ENCODE measurements around the gene PSMD6. TPM values are rescaled to one million over a fixed set of nuclear protein-coding genes. Genes with fewer than 3 reads are reported as not detected.

The PSMD6 gene
- total RNA-seq, 4 donors from 2014 or later: 47.4 to 64.5 (median 58.9) TPM

GRCh38 chr3:63986146-63986545 is 37.1 kb downstream of the PSMD6 start:
- Histone ChIP-seq H3K4me1 (no peaks in the 10 kb centered on the region), H3K27ac (no peak overlapping the region), H3K36me3 (peaks cover 0 to 95% (median 18%) of the 10 kb centered on the region in 3 donors), H3K9me3 (no peaks in the 10 kb centered on the region), H3K27me3 (no peaks in the 10 kb centered on the region), H3K4me3 (no peak overlapping the region)
- no peak for DNase-seq (ENCODE audit: low spot score in 2 of 2)
- TF ChIP-seq POLR2A (IDR thresholded peaks at IDR 0.05) (no peak), CTCF (IDR thresholded peaks at IDR 0.05) (no peak), EP300 (IDR thresholded peaks at IDR 0.05) (no peak)
- 80 to 81% methylated on average over 7 of the region's 7 CpGs for WGBS, 2 donors

- no peak for TF ChIP-seq CTCF (IDR thresholded peaks at IDR 0.05)
- WGBS, 2 donors: 94 to 96% methylated on average over 3 of the region's 3 CpGs
- Histone ChIP-seq H3K9me3 (no peaks in the 10 kb centered on the region), H3K4me3 (no peak overlapping the region), H3K4me1 (peaks cover 0 to 4% (median 0%) of the 10 kb centered on the region in 4 donors), H3K27me3 (no peaks in the 10 kb centered on the region), H3K36me3 (peaks cover 0 to 91% (median 19%) of the 10 kb centered on the region in 3 donors), H3K27ac (no peak overlapping the region)
- no peak for DNase-seq (ENCODE audit: low spot score in 2 of 2)
These were observed 38.9 kb downstream of the PSMD6 start for GRCh38 chr3:63984391-63984790.

DNA sequence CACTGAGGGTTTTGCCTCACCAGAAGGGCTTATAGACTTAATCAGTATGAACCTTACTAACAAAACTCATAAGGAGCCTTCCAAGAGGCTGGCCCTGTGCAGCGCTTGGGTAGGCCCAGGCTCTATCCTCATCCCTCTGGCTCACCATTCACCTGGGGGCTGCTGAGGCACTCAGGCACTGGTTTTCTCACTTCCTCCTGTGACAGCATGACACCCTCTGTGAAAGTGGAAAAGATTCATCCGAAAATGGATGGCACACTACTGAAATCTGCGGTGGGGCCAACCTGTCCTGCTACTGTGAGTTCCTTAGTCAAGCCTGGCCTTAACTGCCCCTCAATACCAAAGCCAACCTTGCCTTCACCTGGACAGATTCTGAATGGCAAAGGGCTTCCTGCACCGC is 41.3 kb downstream of the PSMD6 start:
- TF ChIP-seq POLR2A (IDR thresholded peaks at IDR 0.05) (no peak), CTCF (IDR thresholded peaks at IDR 0.05) (no peak), EP300 (IDR thresholded peaks at IDR 0.05) (no peak)
- WGBS, 2 donors: 94 to 97% methylated on average over 4 of the region's 4 CpGs
- H3K36me3 ChIP-seq: peaks cover 0 to 69% (median 6%) of the 10 kb centered on the region in 3 donors

GRCh38 chr3:63980830-63981498 is 42.3 kb downstream of the PSMD6 start:
- H3K4me3 ChIP-seq: no peak overlapping the region
- DNase-seq (ENCODE audit: low spot score in 2 of 2): no peak
- H3K27me3 ChIP-seq: no peaks in the 10 kb centered on the region
- H3K36me3 ChIP-seq: peaks cover 0 to 59% (median 6%) of the 10 kb centered on the region in 3 donors
- TF ChIP-seq POLR2A (IDR thresholded peaks at IDR 0.05): no peak
- TF ChIP-seq CTCF (IDR thresholded peaks at IDR 0.05): no peak
- no peak for TF ChIP-seq EP300 (IDR thresholded peaks at IDR 0.05)
- 89 to 90% methylated on average over 8 of the region's 8 CpGs for WGBS, 2 donors
- no peak overlapping the region for H3K27ac ChIP-seq
- no peaks in the 10 kb centered on the region for H3K9me3 ChIP-seq
- peaks cover 0 to 38% (median 21%) of the 10 kb centered on the region in 4 donors for H3K4me1 ChIP-seq

More for the DNA sequence above, 41.3 kb downstream of the PSMD6 start:
- no peaks in the 10 kb centered on the region for H3K9me3 ChIP-seq
- DNase-seq (ENCODE audit: low spot score in 2 of 2): no peak
- H3K4me1 ChIP-seq: peaks cover 0 to 28% (median 14%) of the 10 kb centered on the region in 4 donors
- peak overlapping the region in 1 of 4 donors; percentile 1 for H3K27ac ChIP-seq
- H3K27me3 ChIP-seq: no peaks in the 10 kb centered on the region
- H3K4me3 ChIP-seq: no peak overlapping the region

- H3K9me3 ChIP-seq: no peaks in the 10 kb centered on the region
- H3K4me3 ChIP-seq: no peak overlapping the region
- peaks cover 0 to 48% (median 28%) of the 10 kb centered on the region in 4 donors for H3K4me1 ChIP-seq
- H3K27me3 ChIP-seq: no peaks in the 10 kb centered on the region
- WGBS, 2 donors: 89 to 92% methylated on average over 2 of the region's 2 CpGs
- DNase-seq (ENCODE audit: low spot score in 2 of 2): no peak
- H3K36me3 ChIP-seq: peaks cover 0 to 51% (median 6%) of the 10 kb centered on the region in 3 donors
- TF ChIP-seq CTCF (IDR thresholded peaks at IDR 0.05) (no peak), POLR2A (IDR thresholded peaks at IDR 0.05) (no peak), EP300 (IDR thresholded peaks at IDR 0.05) (no peak)
- H3K27ac ChIP-seq: peak overlapping the region in 1 of 4 donors; percentile 5
These were observed 43.3 kb downstream of the PSMD6 start for GRCh38 chr3:63980019-63980418.
